Vagina (tissue), 2 donors: Measurements from ENCODE around the gene KRTAP9-7. TPM values are rescaled to one million over a fixed set of nuclear protein-coding genes. Genes with fewer than 3 reads are reported as not detected.

Source experiments
- DNase-seq, 2 donors: peaks; one replicate each; pipeline ENCODE4 v3.0.0-alpha.2; 2017; ENCODE audit errors: extremely low spot score in 2 of 2
- H3K27ac ChIP-seq: fragments of 200-600 bp; sonication (generic); one replicate; pipeline ENCODE4 v1.5.1; 2019
- H3K27me3 ChIP-seq: fragments of 200-600 bp; sonication (generic); one replicate; pipeline ENCODE4 v1.5.1; 2019
- H3K36me3 ChIP-seq, 2 donors: fragments of 200-600 bp; sonication (generic); one replicate each; pipeline ENCODE4 v1.5.1; 2017 to 2019
- H3K4me1 ChIP-seq: fragments of 200-600 bp; sonication (generic); one replicate; pipeline ENCODE4 v1.5.1; 2019
- H3K4me3 ChIP-seq, 2 donors: fragments of 200-600 bp; sonication (generic); 1 replicate in 1 of 2; 2 replicates in 1 of 2; pipeline ENCODE4 v1.5.1; 2016 to 2019
- H3K9me3 ChIP-seq: fragments of 200-600 bp; sonication (generic); one replicate; pipeline ENCODE4 v1.5.1; 2019
- POLR2A ChIP-seq, 2 donors: fragments of 450-650 bp; IDR thresholded peaks; one replicate each; pipeline ENCODE4 v1.6.1; 2017; ENCODE audit warnings: antibody characterized with exemption in 2 of 2, mild to moderate bottlenecking in 2 of 2, moderate library complexity in 2 of 2
- POLR2AphosphoS5 ChIP-seq, 2 donors: sonication (generic); formaldehyde crosslinking; IDR thresholded peaks; one replicate each; pipeline ENCODE4 v1.9.0; 2017; ENCODE audit warnings: antibody characterized with exemption in 2 of 2, mild to moderate bottlenecking in 2 of 2, low read depth in 1 of 2; ENCODE audit not compliant: insufficient read depth in 1 of 2
- intact Hi-C: fragments of 100-400 bp; cut with DNase I; formaldehyde crosslinking; loops from one replicate; pipeline ENCODE4 v1.15.1; 2023
- small RNA-seq: library from RNA; depleted of rRNA; stranded (forward); fragments of <200 nt; gene quantifications from one replicate; pipeline ENCODE3, GENCODE V24; 2016
- total RNA-seq: library from RNA; depleted of rRNA; stranded (reverse); fragments of >200 nt; gene quantifications from one replicate; pipeline ENCODE4 v1.2.3, GENCODE V29; 2016
- TF ChIP-seq, protein P1 (sequence below), 3 experiments: fragments of 450-650 bp in 2 of 3; fragments of 200-600 bp in 1 of 3; sonication (generic) in 1 of 3; IDR thresholded peaks; one replicate each; pipeline ENCODE4 v1.5.1; 2017 to 2019; ENCODE audit warnings: antibody characterized with exemption in 3 of 3, mild to moderate bottlenecking in 2 of 3, moderate library complexity in 2 of 3

The KRTAP9-7 gene
- total RNA-seq, 1 donor from 2014 or later: not detected

DNA sequence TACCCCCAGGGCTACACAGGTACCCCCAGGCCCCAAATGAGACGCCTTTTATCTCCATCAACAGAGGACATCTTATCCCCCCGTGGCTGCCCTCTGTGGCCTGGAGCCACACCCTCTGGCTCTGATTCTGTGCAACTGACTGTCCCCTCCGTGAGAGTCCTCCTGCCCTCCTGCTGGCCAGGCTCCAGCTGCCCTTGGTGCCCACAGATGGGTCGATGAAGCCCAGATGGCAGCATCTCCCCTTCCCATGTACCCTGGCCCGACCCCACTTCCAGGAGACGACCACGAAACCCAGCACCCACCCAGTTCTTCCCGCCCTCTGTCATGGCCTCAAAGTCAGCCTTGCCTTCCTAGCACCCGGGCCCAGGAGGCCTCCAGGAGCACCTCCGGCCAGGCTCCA lies 49.6 kb downstream of the KRTAP9-7 start:
- Histone ChIP-seq H3K27me3 (no peaks in the 10 kb centered on the region), H3K9me3 (no peaks in the 10 kb centered on the region), H3K27ac (no peak overlapping the region), H3K36me3 (no peaks in the 10 kb centered on the region), H3K4me1 (peaks cover 10% of the 10 kb centered on the region), H3K4me3 (no peak overlapping the region)
- intact Hi-C loops: no loop called here
- peak; percentile 74 to 79 for DNase-seq
- no peak for TF ChIP-seq POLR2A (IDR thresholded peaks at IDR 0.05)
- TF ChIP-seq, protein P1, sequence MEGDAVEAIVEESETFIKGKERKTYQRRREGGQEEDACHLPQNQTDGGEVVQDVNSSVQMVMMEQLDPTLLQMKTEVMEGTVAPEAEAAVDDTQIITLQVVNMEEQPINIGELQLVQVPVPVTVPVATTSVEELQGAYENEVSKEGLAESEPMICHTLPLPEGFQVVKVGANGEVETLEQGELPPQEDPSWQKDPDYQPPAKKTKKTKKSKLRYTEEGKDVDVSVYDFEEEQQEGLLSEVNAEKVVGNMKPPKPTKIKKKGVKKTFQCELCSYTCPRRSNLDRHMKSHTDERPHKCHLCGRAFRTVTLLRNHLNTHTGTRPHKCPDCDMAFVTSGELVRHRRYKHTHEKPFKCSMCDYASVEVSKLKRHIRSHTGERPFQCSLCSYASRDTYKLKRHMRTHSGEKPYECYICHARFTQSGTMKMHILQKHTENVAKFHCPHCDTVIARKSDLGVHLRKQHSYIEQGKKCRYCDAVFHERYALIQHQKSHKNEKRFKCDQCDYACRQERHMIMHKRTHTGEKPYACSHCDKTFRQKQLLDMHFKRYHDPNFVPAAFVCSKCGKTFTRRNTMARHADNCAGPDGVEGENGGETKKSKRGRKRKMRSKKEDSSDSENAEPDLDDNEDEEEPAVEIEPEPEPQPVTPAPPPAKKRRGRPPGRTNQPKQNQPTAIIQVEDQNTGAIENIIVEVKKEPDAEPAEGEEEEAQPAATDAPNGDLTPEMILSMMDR (IDR thresholded peaks at IDR 0.05): no peak
- TF ChIP-seq POLR2AphosphoS5 (IDR thresholded peaks at IDR 0.05; ENCODE audit: insufficient read depth in 1 of 2, low read depth in 1 of 2): no peak

DNA sequence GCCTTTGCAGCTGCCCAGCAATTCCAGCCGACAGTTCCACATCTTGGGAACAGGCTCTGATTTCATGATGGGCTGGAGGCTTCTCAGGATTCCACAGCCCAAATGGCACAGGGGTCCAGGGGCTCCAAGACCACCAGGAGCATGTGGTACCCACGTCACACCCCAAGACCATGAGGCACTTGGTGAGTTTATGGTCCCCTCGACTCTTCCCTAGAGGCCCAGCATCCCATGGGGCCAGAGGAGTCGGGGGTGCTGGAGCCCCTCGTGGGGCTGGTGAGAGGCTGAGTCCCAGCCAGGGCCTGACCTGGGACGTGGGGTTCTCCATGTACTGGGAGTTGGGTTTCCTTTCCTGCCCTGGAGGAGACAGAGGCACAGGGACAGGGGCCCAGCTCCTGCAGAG lies 50.1 kb downstream of the KRTAP9-7 start:
- no peak overlapping the region for H3K27ac ChIP-seq
- H3K4me1 ChIP-seq: peaks cover 10% of the 10 kb centered on the region
- H3K36me3 ChIP-seq: no peaks in the 10 kb centered on the region
- H3K4me3 ChIP-seq: no peak overlapping the region
- DNase-seq: peak; percentile 76 to 91
- TF ChIP-seq POLR2AphosphoS5 (IDR thresholded peaks at IDR 0.05; ENCODE audit: insufficient read depth in 1 of 2, low read depth in 1 of 2) (no peak), POLR2A (IDR thresholded peaks at IDR 0.05) (no peak)
- TF ChIP-seq, protein P1 (IDR thresholded peaks at IDR 0.05): no peak
- H3K9me3 ChIP-seq: no peaks in the 10 kb centered on the region
- intact Hi-C loops: no loop called here
- H3K27me3 ChIP-seq: no peaks in the 10 kb centered on the region

Small RNA genes lying within 50 kb of the gene (small RNA-seq; reads per million reads assigned to genes)
- gene KRTAP9-10P: not detected

Other genes starting within 250 kb of the KRTAP9-7 start
- gene KRTAP1-5, start 248.5 kb upstream of the KRTAP9-7 start, total RNA-seq: not detected
- gene KRTAP1-4, start 245.5 kb upstream of the KRTAP9-7 start, total RNA-seq: not detected
- not detected for gene KRTAP1-3, start 240.8 kb upstream of the KRTAP9-7 start, total RNA-seq
- not detected for gene KRTAP1-1, start 234.2 kb upstream of the KRTAP9-7 start, total RNA-seq
- not detected for gene KRTAP2-1, start 228.4 kb upstream of the KRTAP9-7 start, total RNA-seq
- not detected for gene KRTAP2-2, start 220.5 kb upstream of the KRTAP9-7 start, total RNA-seq
- gene KRTAP2-3, start 215.6 kb upstream of the KRTAP9-7 start, total RNA-seq: not detected
- not detected for gene KRTAP2-4, start 209.8 kb upstream of the KRTAP9-7 start, total RNA-seq
- not detected for gene KRTAP4-7, start 191.5 kb upstream of the KRTAP9-7 start, total RNA-seq
- gene KRTAP4-8, start 177.6 kb upstream of the KRTAP9-7 start, total RNA-seq: not detected
- gene KRTAP4-16, start 173.5 kb upstream of the KRTAP9-7 start, total RNA-seq: not detected
- not detected for gene KRTAP4-9, start 170.3 kb upstream of the KRTAP9-7 start, total RNA-seq
- gene KRTAP4-11, start 157.3 kb upstream of the KRTAP9-7 start, total RNA-seq: not detected
- not detected for gene KRTAP4-12, start 151.5 kb upstream of the KRTAP9-7 start, total RNA-seq
- not detected for gene KRTAP4-6, start 135.2 kb upstream of the KRTAP9-7 start, total RNA-seq
- not detected for gene KRTAP4-5, start 125.9 kb upstream of the KRTAP9-7 start, total RNA-seq
- gene KRTAP4-4, start 115.0 kb upstream of the KRTAP9-7 start, total RNA-seq: not detected
- gene KRTAP4-3, start 107.5 kb upstream of the KRTAP9-7 start, total RNA-seq: not detected
- gene KRTAP4-2, start 97.5 kb upstream of the KRTAP9-7 start, total RNA-seq: not detected
- gene KRTAP4-1, start 90.8 kb upstream of the KRTAP9-7 start, total RNA-seq: not detected
- gene KRTAP9-1, start 85.8 kb upstream of the KRTAP9-7 start, total RNA-seq: not detected
- gene KRTAP9-2, start 49.0 kb upstream of the KRTAP9-7 start, total RNA-seq: not detected
- not detected for gene KRTAP9-3, start 43.2 kb upstream of the KRTAP9-7 start, total RNA-seq
- gene KRTAP9-8, start 37.7 kb upstream of the KRTAP9-7 start, total RNA-seq: not detected
- not detected for gene KRTAP9-4, start 26.0 kb upstream of the KRTAP9-7 start, total RNA-seq
- not detected for gene KRTAP9-9, start 20.3 kb upstream of the KRTAP9-7 start, total RNA-seq
- gene KRTAP9-6, start 10.3 kb upstream of the KRTAP9-7 start, total RNA-seq: not detected
- not detected for gene KRTAP29-1, start 27.2 kb downstream of the KRTAP9-7 start, total RNA-seq
- gene KRTAP16-1, start 33.6 kb downstream of the KRTAP9-7 start, total RNA-seq: not detected
- gene KRTAP17-1, start 40.0 kb downstream of the KRTAP9-7 start, total RNA-seq: not detected
- 1.5 TPM for gene KRT33A, start 75.1 kb downstream of the KRTAP9-7 start, total RNA-seq
- not detected for gene KRT33B, start 94.1 kb downstream of the KRTAP9-7 start, total RNA-seq
- gene KRT34, start 106.6 kb downstream of the KRTAP9-7 start, total RNA-seq: 0.74 TPM
- gene KRT31, start 121.9 kb downstream of the KRTAP9-7 start, total RNA-seq: not detected
- not detected for gene KRT37, start 148.9 kb downstream of the KRTAP9-7 start, total RNA-seq
- gene KRT38, start 165.3 kb downstream of the KRTAP9-7 start, total RNA-seq: not detected
- not detected for gene KRT32, start 191.7 kb downstream of the KRTAP9-7 start, total RNA-seq
- gene KRT35, start 205.5 kb downstream of the KRTAP9-7 start, total RNA-seq: not detected
- not detected for gene KRT36, start 214.2 kb downstream of the KRTAP9-7 start, total RNA-seq
- 10,968 TPM for gene KRT13, start 229.9 kb downstream of the KRTAP9-7 start, total RNA-seq
- gene KRT15, start 243.2 kb downstream of the KRTAP9-7 start, total RNA-seq: 931 TPM